Osteocyte (in vitro differentiated cells): Measurements from ENCODE around the gene DNAJC8. TPM values are rescaled to one million over a fixed set of nuclear protein-coding genes. Genes with fewer than 3 reads are reported as not detected.

Experiments
- DNase-seq: peaks from one replicate; pipeline ENCODE4 v3.0.0; 2021; ENCODE audit warnings: mixed read lengths; ENCODE audit not compliant: unreplicated experiment; ENCODE audit errors: extremely low spot score
- H3K27ac Mint-ChIP-seq: one replicate; pipeline ENCODE4 v1.8.0; 2021; ENCODE audit warnings: mild to moderate bottlenecking, mixed read lengths; ENCODE audit not compliant: unreplicated experiment
- H3K27me3 Mint-ChIP-seq: one replicate; pipeline ENCODE4 v1.8.0; 2021; ENCODE audit warnings: mixed read lengths; ENCODE audit not compliant: unreplicated experiment
- H3K36me3 Mint-ChIP-seq: one replicate; pipeline ENCODE4 v1.8.0; 2021; ENCODE audit warnings: mixed read lengths; ENCODE audit not compliant: unreplicated experiment
- H3K4me1 Mint-ChIP-seq: one replicate; pipeline ENCODE4 v1.8.0; 2021; ENCODE audit warnings: mixed read lengths; ENCODE audit not compliant: unreplicated experiment
- H3K4me3 Mint-ChIP-seq: one replicate; pipeline ENCODE4 v1.8.0; 2021; ENCODE audit warnings: mild to moderate bottlenecking, moderate library complexity, mixed read lengths; ENCODE audit not compliant: unreplicated experiment
- H3K9me3 Mint-ChIP-seq: one replicate; pipeline ENCODE4 v1.8.0; 2021; ENCODE audit warnings: mixed read lengths; ENCODE audit not compliant: unreplicated experiment
- long read RNA-seq: library from polyadenylated mRNA; unstranded; transcript quantifications from one replicate; pipeline ENCODE4 v2.0.0, GENCODE V29; 2021
- total RNA-seq: library from RNA; stranded (reverse); gene quantifications from 2 replicates; pipeline ENCODE4 v1.2.1, GENCODE V29; 2021
- TF ChIP-seq, protein P1 (sequence below): fragments of 200-600 bp; sonication (generic); IDR thresholded peaks from 2 replicates; pipeline ENCODE4 v1.5.0; 2021; ENCODE audit warnings: antibody characterized with exemption, mild to moderate bottlenecking, moderate library complexity

DNAJC8 gene
- 92.2 and 93.0 TPM in 2 replicates for total RNA-seq
- long read RNA-seq, transcript DNAJC8-201 (9 exons, 1,759 nt) = major isoform, 492 of 530 reads
- long read RNA-seq, transcript DNAJC8-205 (10 exons, 1,600 nt) = minor isoform, 9 of 530 reads
- long read RNA-seq, partial matches to known transcripts = 12 of 530 reads
- long read RNA-seq, other reads (novel, unspliced or antisense) = 17 of 530 reads

- H3K4me1 Mint-ChIP-seq = peaks cover 27% of the 10 kb centered on the region
- no peaks in the 10 kb centered on the region for H3K9me3 Mint-ChIP-seq
- H3K27me3 Mint-ChIP-seq = no peaks in the 10 kb centered on the region
- peak within 1 kb of the TSS; percentile 100 for H3K4me3 Mint-ChIP-seq
- TF ChIP-seq, protein P1, sequence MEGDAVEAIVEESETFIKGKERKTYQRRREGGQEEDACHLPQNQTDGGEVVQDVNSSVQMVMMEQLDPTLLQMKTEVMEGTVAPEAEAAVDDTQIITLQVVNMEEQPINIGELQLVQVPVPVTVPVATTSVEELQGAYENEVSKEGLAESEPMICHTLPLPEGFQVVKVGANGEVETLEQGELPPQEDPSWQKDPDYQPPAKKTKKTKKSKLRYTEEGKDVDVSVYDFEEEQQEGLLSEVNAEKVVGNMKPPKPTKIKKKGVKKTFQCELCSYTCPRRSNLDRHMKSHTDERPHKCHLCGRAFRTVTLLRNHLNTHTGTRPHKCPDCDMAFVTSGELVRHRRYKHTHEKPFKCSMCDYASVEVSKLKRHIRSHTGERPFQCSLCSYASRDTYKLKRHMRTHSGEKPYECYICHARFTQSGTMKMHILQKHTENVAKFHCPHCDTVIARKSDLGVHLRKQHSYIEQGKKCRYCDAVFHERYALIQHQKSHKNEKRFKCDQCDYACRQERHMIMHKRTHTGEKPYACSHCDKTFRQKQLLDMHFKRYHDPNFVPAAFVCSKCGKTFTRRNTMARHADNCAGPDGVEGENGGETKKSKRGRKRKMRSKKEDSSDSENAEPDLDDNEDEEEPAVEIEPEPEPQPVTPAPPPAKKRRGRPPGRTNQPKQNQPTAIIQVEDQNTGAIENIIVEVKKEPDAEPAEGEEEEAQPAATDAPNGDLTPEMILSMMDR = no peak
- H3K36me3 Mint-ChIP-seq = peaks cover 12% of the 10 kb centered on the region
- peak; percentile 95 for DNase-seq
- H3K27ac Mint-ChIP-seq = peak within 1 kb of the TSS; percentile 99
Observed at GRCh38 chr1:28232558-28233263, at the start of gene DNAJC8. Gene DNAJC8 (minus strand): TSS chr1:28233029. CDS start chr1:28232998, 31 bp downstream.

DNA sequence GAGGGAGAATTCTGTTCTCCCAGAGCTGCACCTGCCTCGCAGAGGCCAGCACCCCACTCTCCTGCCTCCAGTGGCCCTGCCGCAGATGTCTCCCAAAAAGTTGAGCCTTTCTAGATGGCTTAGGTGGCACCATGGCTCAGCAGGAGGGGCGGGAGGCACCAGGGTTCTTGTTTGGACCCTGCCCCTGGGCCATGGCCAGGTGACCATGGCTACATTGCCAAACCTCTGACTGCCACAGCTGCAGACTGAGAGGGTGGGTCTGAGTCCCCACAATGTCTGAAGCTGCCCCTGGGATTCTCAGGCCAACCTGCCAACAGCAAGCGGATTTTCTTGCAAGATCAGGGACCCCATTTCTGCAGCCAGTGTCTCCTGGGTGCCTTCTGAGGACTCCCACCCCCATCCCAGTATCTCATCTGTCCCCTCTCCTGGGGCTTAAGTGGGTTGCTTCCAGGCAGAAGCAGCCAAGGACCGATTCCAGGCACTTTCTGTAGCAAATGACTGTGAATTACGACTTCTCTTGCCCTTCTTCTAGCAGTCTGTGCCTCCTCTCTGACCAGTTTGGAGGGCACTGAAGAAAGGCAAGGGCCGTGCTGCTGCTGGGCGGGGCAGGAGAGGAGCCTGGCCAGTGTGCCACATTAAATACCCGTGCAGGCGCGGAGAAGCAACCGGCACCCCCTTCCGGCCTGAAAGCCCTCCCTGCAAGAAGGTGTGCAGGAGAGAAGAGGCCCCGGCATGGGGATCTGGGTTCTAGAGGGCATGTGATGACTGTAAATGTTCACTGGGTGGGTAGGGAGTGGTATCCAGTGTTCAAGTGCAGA lies 49.0 kb upstream of the DNAJC8 start:
- H3K9me3 Mint-ChIP-seq = no peaks in the 10 kb centered on the region
- no peak overlapping the region for H3K27ac Mint-ChIP-seq
- no peaks in the 10 kb centered on the region for H3K4me1 Mint-ChIP-seq
- DNase-seq = no peak
- H3K4me3 Mint-ChIP-seq = no peak overlapping the region
- peaks cover 46% of the 10 kb centered on the region for H3K36me3 Mint-ChIP-seq
- TF ChIP-seq, protein P1 = no peak
- H3K27me3 Mint-ChIP-seq = no peaks in the 10 kb centered on the region

GRCh38 chr1:28280977-28281381 lies 48.1 kb upstream of the DNAJC8 start:
- no peak overlapping the region for H3K27ac Mint-ChIP-seq
- no peak overlapping the region for H3K4me3 Mint-ChIP-seq
- TF ChIP-seq, protein P1 = no peak
- no peaks in the 10 kb centered on the region for H3K27me3 Mint-ChIP-seq
- no peak for DNase-seq
- no peaks in the 10 kb centered on the region for H3K9me3 Mint-ChIP-seq
- H3K36me3 Mint-ChIP-seq = peaks cover 46% of the 10 kb centered on the region
- H3K4me1 Mint-ChIP-seq = no peaks in the 10 kb centered on the region

- Mint-ChIP-seq H3K36me3 (peaks cover 46% of the 10 kb centered on the region), H3K9me3 (no peaks in the 10 kb centered on the region), H3K4me1 (no peaks in the 10 kb centered on the region), H3K27ac (no peak overlapping the region), H3K4me3 (no peak overlapping the region), H3K27me3 (no peaks in the 10 kb centered on the region)
- TF ChIP-seq, protein P1 = no peak
- DNase-seq = no peak
Observed at GRCh38 chr1:28280501-28280900, 47.7 kb upstream of the DNAJC8 start.

- Mint-ChIP-seq H3K9me3 (no peaks in the 10 kb centered on the region), H3K27me3 (no peaks in the 10 kb centered on the region), H3K4me3 (no peak overlapping the region), H3K4me1 (no peaks in the 10 kb centered on the region), H3K36me3 (peaks cover 54% of the 10 kb centered on the region), H3K27ac (no peak overlapping the region)
- no peak for DNase-seq
- TF ChIP-seq, protein P1 = no peak
Observed at GRCh38 chr1:28279721-28280120, 46.9 kb upstream of the DNAJC8 start.
